ENCODE data around the gene ATP2B1. TPM values are rescaled to one million over a fixed set of nuclear protein-coding genes. Genes with fewer than 3 reads are reported as not detected.

The ATP2B1 gene
- total RNA-seq, 4 donors from 2014 or later: 19.0 to 33.3 (median 27.8) TPM

GRCh38 chr12:89661706-89662330 is 46.8 kb downstream of the ATP2B1 start:
- no peak overlapping the region for H3K27ac ChIP-seq
- no peaks in the 10 kb centered on the region for H3K9me3 ChIP-seq
- no peaks in the 10 kb centered on the region for H3K27me3 ChIP-seq
- 82 to 93% methylated on average over 3 to 4 of the region's 4 CpGs for WGBS, 2 donors (ENCODE audit: low coverage in 1 of 2)
- TF ChIP-seq POLR2AphosphoS5 (IDR thresholded peaks at IDR 0.05) (no peak), EP300 (IDR thresholded peaks at IDR 0.05) (no peak), POLR2A (IDR thresholded peaks at IDR 0.05) (no peak)
- no peak for ATAC-seq
- H3K4me1 ChIP-seq: peaks cover 5 to 25% (median 6%) of the 10 kb centered on the region in 3 donors
- H3K4me3 ChIP-seq: no peak overlapping the region
- H3K36me3 ChIP-seq: no peaks in the 10 kb centered on the region

DNA sequence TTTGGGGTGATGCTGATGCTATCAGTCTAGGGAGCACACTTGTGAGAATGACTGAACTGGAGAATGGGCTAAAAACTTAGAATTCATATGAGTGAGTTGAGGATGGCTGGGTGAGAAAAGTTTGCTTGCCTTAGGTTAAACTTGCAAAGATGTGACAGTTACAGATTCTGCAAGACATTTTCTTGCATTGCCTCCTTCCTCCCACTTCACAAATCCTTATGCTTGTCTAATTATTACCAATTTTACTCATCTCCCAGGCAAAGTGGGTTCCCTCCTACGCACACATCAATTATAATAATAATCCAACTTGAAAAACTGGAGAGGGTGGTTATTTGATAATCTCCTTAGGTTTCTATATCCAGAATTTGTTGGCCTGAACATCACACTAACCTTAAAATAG is 50.9 kb downstream of the ATP2B1 start:
- ATAC-seq: no peak
- WGBS, 2 donors (ENCODE audit: low coverage in 1 of 2): 100% methylated on average over 1 of the region's 1 CpG
- Histone ChIP-seq H3K27me3 (no peaks in the 10 kb centered on the region), H3K27ac (no peak overlapping the region), H3K9me3 (no peaks in the 10 kb centered on the region), H3K4me1 (peaks cover 1 to 21% (median 2%) of the 10 kb centered on the region in 3 donors), H3K36me3 (no peaks in the 10 kb centered on the region), H3K4me3 (no peak overlapping the region)
- TF ChIP-seq POLR2AphosphoS5 (IDR thresholded peaks at IDR 0.05) (no peak), EP300 (IDR thresholded peaks at IDR 0.05) (no peak), POLR2A (IDR thresholded peaks at IDR 0.05) (no peak)
- TF ChIP-seq, protein P1, sequence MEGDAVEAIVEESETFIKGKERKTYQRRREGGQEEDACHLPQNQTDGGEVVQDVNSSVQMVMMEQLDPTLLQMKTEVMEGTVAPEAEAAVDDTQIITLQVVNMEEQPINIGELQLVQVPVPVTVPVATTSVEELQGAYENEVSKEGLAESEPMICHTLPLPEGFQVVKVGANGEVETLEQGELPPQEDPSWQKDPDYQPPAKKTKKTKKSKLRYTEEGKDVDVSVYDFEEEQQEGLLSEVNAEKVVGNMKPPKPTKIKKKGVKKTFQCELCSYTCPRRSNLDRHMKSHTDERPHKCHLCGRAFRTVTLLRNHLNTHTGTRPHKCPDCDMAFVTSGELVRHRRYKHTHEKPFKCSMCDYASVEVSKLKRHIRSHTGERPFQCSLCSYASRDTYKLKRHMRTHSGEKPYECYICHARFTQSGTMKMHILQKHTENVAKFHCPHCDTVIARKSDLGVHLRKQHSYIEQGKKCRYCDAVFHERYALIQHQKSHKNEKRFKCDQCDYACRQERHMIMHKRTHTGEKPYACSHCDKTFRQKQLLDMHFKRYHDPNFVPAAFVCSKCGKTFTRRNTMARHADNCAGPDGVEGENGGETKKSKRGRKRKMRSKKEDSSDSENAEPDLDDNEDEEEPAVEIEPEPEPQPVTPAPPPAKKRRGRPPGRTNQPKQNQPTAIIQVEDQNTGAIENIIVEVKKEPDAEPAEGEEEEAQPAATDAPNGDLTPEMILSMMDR (IDR thresholded peaks at IDR 0.05): no peak

DNA sequence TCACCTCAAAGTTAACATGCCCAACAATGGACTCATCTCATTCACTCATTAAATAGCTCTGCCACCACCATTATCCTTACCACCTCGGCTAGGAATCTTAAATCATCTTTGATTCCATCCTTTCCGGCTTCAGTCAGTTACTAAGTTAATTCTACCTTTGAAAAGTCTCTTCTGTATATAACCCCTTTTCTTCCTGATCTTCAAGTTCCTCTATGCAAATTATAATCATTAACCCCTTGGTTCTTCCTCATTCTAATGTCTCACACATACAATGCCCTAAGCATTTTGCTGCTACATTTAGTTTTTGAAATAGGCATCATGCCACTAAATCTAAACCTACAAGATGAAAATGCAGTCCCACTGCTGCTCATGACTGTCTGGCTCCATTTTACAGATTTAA is 51.6 kb downstream of the ATP2B1 start:
- no peak overlapping the region for H3K27ac ChIP-seq
- H3K4me1 ChIP-seq: peaks cover 0 to 16% (median 0%) of the 10 kb centered on the region in 3 donors
- WGBS, 2 donors (ENCODE audit: low coverage in 1 of 2): 94 to 100% methylated on average over 1 to 2 of the region's 2 CpGs

DNA sequence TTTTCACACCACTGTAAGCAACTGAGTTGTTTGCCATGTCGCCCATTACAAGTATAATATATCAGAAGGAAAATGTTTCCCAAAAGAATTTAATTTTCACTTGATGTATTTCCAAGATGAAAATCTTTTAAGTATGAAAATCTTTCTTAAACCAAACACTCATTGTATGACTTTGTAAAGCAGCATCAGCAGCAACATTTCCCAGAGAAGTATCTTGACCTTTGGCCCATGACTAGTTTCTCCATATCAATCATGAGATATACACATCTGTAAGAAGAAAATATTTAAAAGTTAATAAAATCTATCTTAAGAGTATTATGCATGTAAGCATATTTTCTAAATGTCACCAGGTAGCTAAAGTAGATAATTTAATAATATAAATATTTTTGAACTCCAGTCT is 52.8 kb downstream of the ATP2B1 start:
- H3K27ac ChIP-seq: no peak overlapping the region
- H3K9me3 ChIP-seq: no peaks in the 10 kb centered on the region
- peaks cover 0 to 16% (median 0%) of the 10 kb centered on the region in 3 donors for H3K4me1 ChIP-seq
- H3K4me3 ChIP-seq: no peak overlapping the region
- TF ChIP-seq POLR2A (IDR thresholded peaks at IDR 0.05) (no peak), EP300 (IDR thresholded peaks at IDR 0.05) (no peak), POLR2AphosphoS5 (IDR thresholded peaks at IDR 0.05) (no peak)
- TF ChIP-seq, protein P1 (IDR thresholded peaks at IDR 0.05): no peak
- H3K36me3 ChIP-seq: no peaks in the 10 kb centered on the region
- 58 to 86% methylated on average over 1 of the region's 1 CpG for WGBS, 2 donors (ENCODE audit: low coverage in 1 of 2)
- no peak for ATAC-seq
- no peaks in the 10 kb centered on the region for H3K27me3 ChIP-seq

More for the DNA sequence above, 51.6 kb downstream of the ATP2B1 start:
- TF ChIP-seq, protein P1 (IDR thresholded peaks at IDR 0.05): no peak
- TF ChIP-seq POLR2AphosphoS5 (IDR thresholded peaks at IDR 0.05) (no peak), EP300 (IDR thresholded peaks at IDR 0.05) (no peak), POLR2A (IDR thresholded peaks at IDR 0.05) (no peak)
- no peak for ATAC-seq
- Histone ChIP-seq H3K36me3 (no peaks in the 10 kb centered on the region), H3K9me3 (no peaks in the 10 kb centered on the region), H3K27me3 (no peaks in the 10 kb centered on the region), H3K4me3 (no peak overlapping the region)

- WGBS, 2 donors (ENCODE audit: low coverage in 1 of 2): 79 to 91% methylated on average over 4 of the region's 4 CpGs
- no peaks in the 10 kb centered on the region for H3K27me3 ChIP-seq
- no peak overlapping the region for H3K27ac ChIP-seq
- H3K9me3 ChIP-seq: no peaks in the 10 kb centered on the region
- H3K4me3 ChIP-seq: no peak overlapping the region
- ATAC-seq: no peak
- H3K4me1 ChIP-seq: peaks cover 0 to 8% (median 0%) of the 10 kb centered on the region in 3 donors
- peaks cover 0 to 8% of the 10 kb centered on the region in 2 donors for H3K36me3 ChIP-seq
- TF ChIP-seq POLR2AphosphoS5 (IDR thresholded peaks at IDR 0.05) (no peak), EP300 (IDR thresholded peaks at IDR 0.05) (no peak), POLR2A (IDR thresholded peaks at IDR 0.05) (no peak)
- TF ChIP-seq, protein P1 (IDR thresholded peaks at IDR 0.05): no peak
Observed at GRCh38 chr12:89651192-89651591, 57.4 kb downstream of the ATP2B1 start.
